Upper lobe of left lung (tissue), 6 donors: ENCODE results near the gene MAPKBP1. TPM values are rescaled to one million over a fixed set of nuclear protein-coding genes. Genes with fewer than 3 reads are reported as not detected.

ENCODE experiments used
- ATAC-seq, 2 donors: fragments of 200-7000 bp; cut with Tn5 transposase; one replicate each; pipeline ENCODE4 v1.9.1; 2022; ENCODE audit warnings: mild to moderate bottlenecking in 2 of 2, moderate library complexity in 2 of 2; ENCODE audit not compliant: low FRiP score in 2 of 2
- DNase-seq, 2 donors: peaks; one replicate each; pipeline ENCODE4 v3.0.0-alpha.2; 2019 to 2020
- H3K27ac ChIP-seq, 4 donors: fragments of 200-600 bp; sonication (generic); one replicate each; pipeline ENCODE4 v1.5.1; 2016 to 2019
- H3K27me3 ChIP-seq, 4 donors: fragments of 200-600 bp; sonication (generic); one replicate each; pipeline ENCODE4 v1.5.1; 2017 to 2019
- H3K36me3 ChIP-seq, 4 donors: fragments of 200-600 bp; sonication (generic); one replicate each; pipeline ENCODE4 v1.5.1; 2016 to 2019
- H3K4me1 ChIP-seq, 4 donors: fragments of 200-600 bp; sonication (generic); one replicate each; pipeline ENCODE4 v1.5.1; 2018 to 2019
- H3K4me3 ChIP-seq, 4 donors: fragments of 200-600 bp; sonication (generic); one replicate each; pipeline ENCODE4 v1.5.1; 2017 to 2019; ENCODE audit warnings: mild to moderate bottlenecking in 2 of 4, moderate library complexity in 1 of 4
- H3K9me3 ChIP-seq, 4 donors: fragments of 200-600 bp; sonication (generic); one replicate each; pipeline ENCODE4 v1.5.1; 2018 to 2019
- CTCF ChIP-seq, 6 experiments: fragments of 450-650 bp in 4 of 6; fragments of 200-600 bp in 2 of 6; sonication (generic) in 2 of 6; IDR thresholded peaks; one replicate each; pipeline ENCODE4 v1.5.1; 2016 to 2019; ENCODE audit warnings: antibody characterized with exemption in 6 of 6
- EP300 ChIP-seq, 4 donors: sonication (generic); formaldehyde crosslinking; IDR thresholded peaks; one replicate each; pipeline ENCODE4 v1.5.1; 2017; ENCODE audit warnings: antibody characterized with exemption in 4 of 4, control low read depth in 2 of 4
- POLR2A ChIP-seq, 4 donors: fragments of 450-650 bp; IDR thresholded peaks; one replicate each; pipeline ENCODE4 v1.5.1; 2016 to 2017; ENCODE audit warnings: antibody characterized with exemption in 4 of 4, mild to moderate bottlenecking in 2 of 4
- POLR2AphosphoS5 ChIP-seq, 2 donors: sonication (generic); formaldehyde crosslinking; IDR thresholded peaks; one replicate each; pipeline ENCODE4 v1.5.1; 2017; ENCODE audit warnings: antibody characterized with exemption in 2 of 2
- WGBS, 2 donors: methylation state at CpG; one replicate each; pipeline ENCODE4 v1.1.5; 2017 to 2018; 5-methylcytosine and 5-hydroxymethylcytosine counted together
- total RNA-seq, 6 donors: library from RNA; depleted of rRNA in 4 of 6; stranded (reverse); fragments of >200 nt in 4 of 6; gene quantifications; one replicate each; pipeline versions ENCODE4 v1.1.0 to v1.2.1, GENCODE V29; 2016 to 2021
- donor health status: DM: no; HTN: no; CAD: no; lungs with moderate emphysema.
- donor health status: DM: no; HTN: yes; CAD: no; lungs with severe emphysema.

The MAPKBP1 gene
- total RNA-seq, 6 donors from 2014 or later, result 12.8 to 83.8 (median 26.8) TPM

DNA sequence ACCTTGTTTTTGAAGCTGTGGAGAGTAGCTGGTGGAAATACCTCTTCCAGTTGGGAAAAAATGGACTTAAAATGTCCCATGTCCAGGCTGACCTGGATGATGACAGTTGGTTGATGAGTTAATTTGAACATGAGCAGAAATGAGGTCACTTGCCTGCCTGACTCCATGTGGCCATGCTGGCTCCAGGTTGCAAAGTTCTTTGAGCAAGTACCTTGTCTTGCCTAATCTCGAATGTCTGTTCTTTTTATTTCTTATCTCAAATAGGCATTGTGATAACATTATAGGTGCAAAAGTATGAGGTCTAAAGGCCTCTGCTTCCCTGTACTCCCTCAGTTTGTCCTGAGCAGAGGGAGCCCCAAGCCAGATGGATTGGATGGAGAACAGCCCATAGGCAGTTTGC, 9.0 kb downstream of the MAPKBP1 start:
- WGBS, 2 donors, result 68 to 85% methylated on average over 1 of the region's 1 CpG
- no peak overlapping the region for H3K4me3 ChIP-seq
- H3K27ac ChIP-seq, result no peak overlapping the region
- H3K4me1 ChIP-seq, result peaks cover 10 to 18% (median 13%) of the 10 kb centered on the region in 4 donors
- no peak for ATAC-seq
- no peak for TF ChIP-seq CTCF (IDR thresholded peaks at IDR 0.05)
- TF ChIP-seq POLR2A (IDR thresholded peaks at IDR 0.05), result no peak
- no peak for TF ChIP-seq EP300 (IDR thresholded peaks at IDR 0.05)
- TF ChIP-seq POLR2AphosphoS5 (IDR thresholded peaks at IDR 0.05), result no peak
- no peaks in the 10 kb centered on the region for H3K27me3 ChIP-seq
- no peaks in the 10 kb centered on the region for H3K9me3 ChIP-seq
- H3K36me3 ChIP-seq, result no peaks in the 10 kb centered on the region
- no peak for DNase-seq

- no peak for DNase-seq
- TF ChIP-seq CTCF (IDR thresholded peaks at IDR 0.05) (no peak), POLR2AphosphoS5 (IDR thresholded peaks at IDR 0.05) (no peak), EP300 (IDR thresholded peaks at IDR 0.05) (no peak), POLR2A (IDR thresholded peaks at IDR 0.05) (no peak)
- Histone ChIP-seq H3K9me3 (no peaks in the 10 kb centered on the region), H3K36me3 (no peaks in the 10 kb centered on the region), H3K4me3 (no peak overlapping the region), H3K27me3 (no peaks in the 10 kb centered on the region), H3K27ac (no peak overlapping the region), H3K4me1 (peaks cover 15 to 27% (median 24%) of the 10 kb centered on the region in 4 donors)
- no peak for ATAC-seq
- 83 to 96% methylated on average over 3 of the region's 3 CpGs for WGBS, 2 donors
Observed at GRCh38 chr15:41788262-41788661, 14.0 kb downstream of the MAPKBP1 start.

DNA sequence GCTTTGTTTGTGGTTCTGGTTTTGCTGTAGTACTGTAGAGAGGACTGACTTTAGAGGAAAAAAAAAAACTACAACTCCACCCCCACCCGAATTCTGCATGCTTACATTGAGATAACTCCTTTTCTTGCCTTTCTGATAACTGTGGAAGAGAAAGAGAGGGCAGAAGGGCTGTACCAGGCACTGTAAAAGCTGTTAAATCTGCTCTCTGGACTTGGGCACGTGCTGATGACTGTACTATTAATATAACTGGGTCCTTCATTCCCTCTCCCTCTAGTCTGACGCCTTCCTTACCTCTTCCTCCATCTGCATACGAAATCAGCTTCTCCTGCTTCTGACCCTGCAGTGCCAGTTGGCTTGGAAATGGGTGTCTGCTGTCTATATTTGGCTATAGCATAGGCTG, 15.0 kb downstream of the MAPKBP1 start:
- H3K9me3 ChIP-seq, result no peaks in the 10 kb centered on the region
- 77% methylated on average over 4 of the region's 4 CpGs for WGBS, 2 donors
- no peak for TF ChIP-seq POLR2A (IDR thresholded peaks at IDR 0.05)
- no peak for TF ChIP-seq EP300 (IDR thresholded peaks at IDR 0.05)
- no peak for TF ChIP-seq CTCF (IDR thresholded peaks at IDR 0.05)
- no peak for TF ChIP-seq POLR2AphosphoS5 (IDR thresholded peaks at IDR 0.05)
- no peaks in the 10 kb centered on the region for H3K36me3 ChIP-seq
- no peaks in the 10 kb centered on the region for H3K27me3 ChIP-seq
- H3K4me3 ChIP-seq, result no peak overlapping the region
- DNase-seq, result no peak
- H3K27ac ChIP-seq, result peak overlapping the region in 1 of 4 donors; percentile 81
- ATAC-seq, result no peak
- H3K4me1 ChIP-seq, result peaks cover 15 to 27% (median 24%) of the 10 kb centered on the region in 4 donors

DNA sequence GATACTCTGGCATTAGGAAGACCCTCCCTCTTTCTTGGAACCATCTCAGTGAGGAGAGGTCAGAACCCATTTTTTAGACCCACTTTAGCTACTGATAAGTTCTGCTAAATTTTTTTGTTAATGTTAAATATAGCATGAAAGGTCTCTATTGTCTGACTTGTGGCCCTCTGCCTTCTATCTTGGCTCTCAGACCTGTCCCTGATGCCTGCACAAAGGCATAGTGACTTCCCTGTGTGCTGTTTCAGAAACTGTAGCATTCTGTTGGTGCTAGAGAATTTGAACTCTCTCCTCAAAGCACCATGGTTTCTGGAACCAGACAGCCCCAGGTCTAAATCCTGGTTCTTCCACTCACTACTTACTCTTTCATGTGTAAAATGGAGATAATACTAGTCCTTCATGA, 15.4 kb downstream of the MAPKBP1 start:
- no peak for TF ChIP-seq EP300 (IDR thresholded peaks at IDR 0.05)
- TF ChIP-seq CTCF (IDR thresholded peaks at IDR 0.05), result no peak
- TF ChIP-seq POLR2AphosphoS5 (IDR thresholded peaks at IDR 0.05), result no peak
- no peak for TF ChIP-seq POLR2A (IDR thresholded peaks at IDR 0.05)
- H3K9me3 ChIP-seq, result no peaks in the 10 kb centered on the region
- no peak for DNase-seq
- H3K36me3 ChIP-seq, result no peaks in the 10 kb centered on the region
- peaks cover 15 to 27% (median 24%) of the 10 kb centered on the region in 4 donors for H3K4me1 ChIP-seq
- no peaks in the 10 kb centered on the region for H3K27me3 ChIP-seq
- no peak for ATAC-seq
- H3K4me3 ChIP-seq, result no peak overlapping the region
- H3K27ac ChIP-seq, result peak overlapping the region in 1 of 4 donors; percentile 81

DNA sequence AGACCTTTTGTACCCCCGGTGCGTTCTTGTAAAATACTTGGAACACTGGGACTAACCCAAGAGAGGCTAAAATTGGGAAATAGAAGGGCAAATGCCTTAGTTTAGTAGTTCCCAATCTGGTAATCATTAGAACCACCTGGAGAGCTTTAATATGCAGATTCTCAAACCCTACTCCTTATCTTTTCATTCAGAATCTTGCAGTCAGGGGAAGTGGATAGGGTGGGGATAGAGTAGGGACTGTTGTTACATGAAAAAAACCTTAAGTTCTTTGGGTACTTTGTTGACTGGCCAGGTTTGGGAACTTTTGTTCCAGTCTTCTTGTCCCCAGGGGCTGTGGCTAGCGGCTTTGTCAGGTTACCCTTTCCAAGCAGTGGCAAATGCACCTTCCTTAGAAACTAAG, 15.9 kb downstream of the MAPKBP1 start:
- H3K9me3 ChIP-seq, result no peaks in the 10 kb centered on the region
- H3K4me1 ChIP-seq, result peaks cover 15 to 27% (median 24%) of the 10 kb centered on the region in 4 donors
- ATAC-seq, result no peak
- H3K27ac ChIP-seq, result peak overlapping the region in 1 of 4 donors; percentile 81
- WGBS, 2 donors, result 83 to 95% methylated on average over 3 of the region's 3 CpGs
- no peaks in the 10 kb centered on the region for H3K27me3 ChIP-seq
- H3K4me3 ChIP-seq, result no peak overlapping the region
- TF ChIP-seq POLR2AphosphoS5 (IDR thresholded peaks at IDR 0.05), result no peak
- no peak for TF ChIP-seq EP300 (IDR thresholded peaks at IDR 0.05)
- no peak for TF ChIP-seq POLR2A (IDR thresholded peaks at IDR 0.05)
- no peak for TF ChIP-seq CTCF (IDR thresholded peaks at IDR 0.05)
- no peak for DNase-seq
- H3K36me3 ChIP-seq, result no peaks in the 10 kb centered on the region
